IPS DF 19.7 (cell line): Measurements from ENCODE around the gene SLFN5.
"Not testable (repeated sequence)": the region's sequence is repeated elsewhere in the genome, so short reads cannot be mapped to it uniquely, and the experiment has no call there.

Experiments
- DNase-seq: peaks from one replicate; pipeline ENCODE4 v3.0.0-alpha.2; 2013; ENCODE audit warnings: low read depth, low spot score

The SLFN5 gene

GRCh38 chr17:35242158-35242804 is 591 bp upstream of the SLFN5 start:
- peak; percentile 61 for DNase-seq

GRCh38 chr17:35243561-35244340 is 879 bp downstream of the SLFN5 start:
- no peak for DNase-seq

- no peak for DNase-seq
Observed at GRCh38 chr17:35244341-35245195, 1.7 kb downstream of the SLFN5 start.

GRCh38 chr17:35245196-35245486 is 2.3 kb downstream of the SLFN5 start:
- DNase-seq = no peak

- no peak for DNase-seq
Observed at GRCh38 chr17:35252651-35253050, 9.8 kb downstream of the SLFN5 start.

- no peak for DNase-seq
Observed at GRCh38 chr17:35254107-35254773, 11.4 kb downstream of the SLFN5 start.

GRCh38 chr17:35255316-35255715 is 12.4 kb downstream of the SLFN5 start:
- DNase-seq = no peak

- DNase-seq = no peak
Observed at GRCh38 chr17:35256629-35257028, 13.8 kb downstream of the SLFN5 start.

- no peak for DNase-seq
Observed at GRCh38 chr17:35257208-35257659, 14.4 kb downstream of the SLFN5 start.

GRCh38 chr17:35259001-35259400 is 16.1 kb downstream of the SLFN5 start:
- DNase-seq = no peak

- DNase-seq = no peak
Observed at GRCh38 chr17:35265071-35265470, 22.2 kb downstream of the SLFN5 start.

GRCh38 chr17:35265566-35266141 is 22.8 kb downstream of the SLFN5 start:
- DNase-seq = no peak

- not testable (repeated sequence) for DNase-seq
Observed at GRCh38 chr17:35274167-35275066, 31.5 kb downstream of the SLFN5 start.

GRCh38 chr17:35278454-35278853 is 35.6 kb downstream of the SLFN5 start:
- DNase-seq = not testable (repeated sequence)

GRCh38 chr17:35278876-35279275 is 36.0 kb downstream of the SLFN5 start:
- DNase-seq = not testable (repeated sequence)

- DNase-seq = no peak
Observed at GRCh38 chr17:35283767-35284166, 40.9 kb downstream of the SLFN5 start.

- DNase-seq = no peak
Observed at GRCh38 chr17:35284955-35285354, 42.1 kb downstream of the SLFN5 start.

- DNase-seq = no peak
Observed at GRCh38 chr17:35286120-35286781, 43.4 kb downstream of the SLFN5 start.

- no peak for DNase-seq
Observed at GRCh38 chr17:35287286-35287811, 44.5 kb downstream of the SLFN5 start.

- no peak for DNase-seq
Observed at GRCh38 chr17:35289222-35289621, 46.4 kb downstream of the SLFN5 start.
